Measurements from ENCODE around the gene RALGPS2.

DNA sequence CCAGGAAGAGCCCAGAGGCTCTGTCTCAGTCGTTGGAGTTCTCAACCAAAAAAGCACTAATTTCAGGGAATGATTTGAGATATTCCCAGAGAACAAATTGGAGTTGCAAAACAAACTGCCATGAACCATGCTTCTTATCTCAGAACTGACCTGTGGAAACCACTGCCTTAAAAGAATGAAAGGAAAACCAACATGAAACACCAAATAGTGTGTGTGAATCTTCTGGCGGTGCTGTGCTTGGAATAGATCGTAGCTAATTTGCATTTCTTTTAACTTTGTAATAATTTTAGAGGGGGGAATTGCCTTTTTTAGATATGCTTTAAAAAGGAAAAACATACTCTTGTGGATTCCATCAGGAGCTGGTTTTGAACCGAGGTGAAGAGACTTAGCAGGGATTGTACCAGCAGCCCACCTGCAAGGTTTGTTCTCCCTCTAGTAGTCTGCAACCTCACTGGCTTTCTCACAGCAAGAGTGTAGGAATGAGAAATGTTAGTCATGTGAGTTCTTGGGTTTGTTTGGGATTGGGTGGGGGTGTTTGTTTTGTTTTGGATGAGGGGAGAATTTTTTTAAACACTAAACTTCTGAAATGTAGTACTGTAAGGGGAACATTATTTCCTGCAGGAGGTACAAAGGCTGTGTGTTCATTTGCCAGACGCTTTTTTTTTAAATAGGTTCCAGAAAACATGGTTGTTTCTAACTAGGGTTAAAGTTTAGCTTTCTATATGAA, 191.6 kb downstream of the RALGPS2 start:
- TF ChIP-seq, protein P1, sequence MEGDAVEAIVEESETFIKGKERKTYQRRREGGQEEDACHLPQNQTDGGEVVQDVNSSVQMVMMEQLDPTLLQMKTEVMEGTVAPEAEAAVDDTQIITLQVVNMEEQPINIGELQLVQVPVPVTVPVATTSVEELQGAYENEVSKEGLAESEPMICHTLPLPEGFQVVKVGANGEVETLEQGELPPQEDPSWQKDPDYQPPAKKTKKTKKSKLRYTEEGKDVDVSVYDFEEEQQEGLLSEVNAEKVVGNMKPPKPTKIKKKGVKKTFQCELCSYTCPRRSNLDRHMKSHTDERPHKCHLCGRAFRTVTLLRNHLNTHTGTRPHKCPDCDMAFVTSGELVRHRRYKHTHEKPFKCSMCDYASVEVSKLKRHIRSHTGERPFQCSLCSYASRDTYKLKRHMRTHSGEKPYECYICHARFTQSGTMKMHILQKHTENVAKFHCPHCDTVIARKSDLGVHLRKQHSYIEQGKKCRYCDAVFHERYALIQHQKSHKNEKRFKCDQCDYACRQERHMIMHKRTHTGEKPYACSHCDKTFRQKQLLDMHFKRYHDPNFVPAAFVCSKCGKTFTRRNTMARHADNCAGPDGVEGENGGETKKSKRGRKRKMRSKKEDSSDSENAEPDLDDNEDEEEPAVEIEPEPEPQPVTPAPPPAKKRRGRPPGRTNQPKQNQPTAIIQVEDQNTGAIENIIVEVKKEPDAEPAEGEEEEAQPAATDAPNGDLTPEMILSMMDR (IDR thresholded peaks at IDR 0.05), result no peak
- no peak for TF ChIP-seq POLR2A (IDR thresholded peaks at IDR 0.05)

Data from right lobe of liver (tissue), 4 donors.